ENCODE data around the gene DPYD. TPM values are rescaled to one million over a fixed set of nuclear protein-coding genes. Genes with fewer than 3 reads are reported as not detected.

DPYD gene
- total and polyA plus RNA-seq, 7 experiments from 2014 or later, result 52.6 to 87.2 (median 57.4) TPM

DNA sequence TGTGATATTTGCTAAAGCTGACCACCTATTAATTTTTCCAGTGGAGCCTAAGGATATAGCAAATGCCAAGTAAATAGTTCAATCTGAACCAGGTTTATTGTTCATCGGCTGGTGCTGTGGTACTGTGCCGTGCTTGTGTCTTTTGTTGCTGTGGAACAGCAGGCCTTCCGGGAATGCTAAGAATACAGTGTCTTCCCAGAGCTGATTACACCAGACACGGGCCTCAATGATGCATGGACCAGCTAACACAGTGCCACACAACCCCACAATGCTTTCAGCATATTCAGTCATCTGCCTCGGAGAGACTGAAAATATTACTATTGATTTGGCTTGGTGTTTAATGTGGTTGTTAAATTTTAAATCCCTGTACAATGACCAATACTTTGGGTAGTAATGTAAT, 783.8 kb downstream of the DPYD start:
- Mint-ChIP-seq H3K4me3 (no peak overlapping the region), H3K27me3 (no peaks in the 10 kb centered on the region), H3K27ac (no peak overlapping the region), H3K4me1 (peaks cover 0 to 21% (median 10%) of the 10 kb centered on the region in 7 donors), H3K9me3 (no peaks in the 10 kb centered on the region), H3K36me3 (peaks cover 2 to 37% (median 16%) of the 10 kb centered on the region in 5 donors)
- Histone ChIP-seq H3K27ac (ENCODE audit: low read depth, low read length) (no peak overlapping the region), H3K36me3 (ENCODE audit: control insufficient read depth in 2 of 3, insufficient read depth in 3 of 3, low read length in 3 of 3) (no peaks in the 10 kb centered on the region), H3K4me1 (ENCODE audit: control insufficient read depth in 2 of 2, insufficient read depth in 2 of 2, low read length in 2 of 2) (no peaks in the 10 kb centered on the region), H3K27me3 (ENCODE audit: control insufficient read depth in 2 of 2, insufficient read depth in 2 of 2, low read length in 2 of 2) (no peaks in the 10 kb centered on the region), H3K4me3 (ENCODE audit: low read length) (no peak overlapping the region), H3K9me3 (ENCODE audit: control insufficient read depth in 2 of 3, low read length in 3 of 3) (no peaks in the 10 kb centered on the region)
- ChIA-PET CTCF (interaction anchor here (0.8 kb wide), 1 partner anchor 912 kb away, joined by 4 read pairs; no protein-coding TSS in a partner anchor), POLR2A (no interaction called here)
- DNase-seq (no peak), ATAC-seq (no peak)
- intact Hi-C loops (cut with micrococcal nuclease), result no loop called here

DNA sequence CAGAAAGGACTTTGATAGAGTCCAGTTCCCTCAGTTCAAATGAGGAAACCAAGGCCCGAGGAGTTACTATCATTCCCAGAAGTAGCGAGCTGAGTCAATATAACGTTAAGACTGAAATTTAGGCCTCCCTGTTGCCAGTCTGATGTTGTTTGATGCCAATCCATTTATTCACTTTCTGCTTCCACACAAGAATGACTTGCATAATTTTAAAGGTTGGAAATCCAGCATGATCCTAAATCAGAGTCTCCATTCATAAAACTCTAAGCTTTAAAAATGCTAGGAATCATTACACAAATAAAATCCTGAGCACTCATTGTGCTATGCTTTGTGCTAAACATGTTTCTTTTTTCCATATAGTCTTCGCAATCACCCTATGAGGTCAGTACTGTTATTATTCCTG, 784.9 kb downstream of the DPYD start:
- Mint-ChIP-seq H3K27me3 (no peaks in the 10 kb centered on the region), H3K9me3 (no peaks in the 10 kb centered on the region), H3K36me3 (peaks cover 2 to 41% (median 24%) of the 10 kb centered on the region in 5 donors), H3K4me1 (peaks cover 0 to 21% (median 10%) of the 10 kb centered on the region in 7 donors), H3K4me3 (no peak overlapping the region), H3K27ac (no peak overlapping the region)
- Histone ChIP-seq H3K4me1 (ENCODE audit: control insufficient read depth in 2 of 2, insufficient read depth in 2 of 2, low read length in 2 of 2) (no peaks in the 10 kb centered on the region), H3K27ac (ENCODE audit: low read depth, low read length) (no peak overlapping the region), H3K27me3 (ENCODE audit: control insufficient read depth in 2 of 2, insufficient read depth in 2 of 2, low read length in 2 of 2) (no peaks in the 10 kb centered on the region), H3K36me3 (ENCODE audit: control insufficient read depth in 2 of 3, insufficient read depth in 3 of 3, low read length in 3 of 3) (no peaks in the 10 kb centered on the region), H3K9me3 (ENCODE audit: control insufficient read depth in 2 of 3, low read length in 3 of 3) (no peaks in the 10 kb centered on the region), H3K4me3 (ENCODE audit: low read length) (no peak overlapping the region)
- CTCF ChIA-PET, result interaction anchor here (0.8 kb wide), 1 partner anchor 9 kb away, joined by 3 read pairs; no protein-coding TSS in a partner anchor
- DNase-seq (no peak), ATAC-seq (no peak)
- intact Hi-C loops (cut with micrococcal nuclease), result no loop called here
- POLR2A ChIA-PET, result no interaction called here

DNA sequence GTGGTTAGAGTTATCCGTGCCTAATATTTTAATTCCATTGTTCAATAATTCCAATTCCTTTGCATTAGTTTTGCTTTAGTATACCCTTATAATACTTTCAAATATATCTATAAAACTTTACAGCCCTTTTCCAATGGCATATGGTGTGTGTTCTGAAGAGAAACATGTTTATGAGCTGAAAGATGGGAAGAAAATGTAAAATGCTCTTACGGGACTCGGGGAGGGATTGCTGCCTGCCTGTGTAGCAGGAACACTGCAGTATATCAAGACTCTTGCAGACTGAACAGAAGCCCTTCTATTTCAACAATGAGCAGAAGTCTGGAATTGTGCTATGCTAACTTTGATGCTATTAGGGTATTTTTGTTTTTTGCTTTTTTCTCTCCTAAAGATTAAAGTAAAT, 792.4 kb downstream of the DPYD start:
- CTCF ChIA-PET, result no interaction called here
- H3K9me3 Mint-ChIP-seq, result peaks cover 0 to 4% (median 0%) of the 10 kb centered on the region in 11 donors
- peaks cover 0 to 2% (median 0%) of the 10 kb centered on the region in 7 donors for H3K4me1 Mint-ChIP-seq

DNA sequence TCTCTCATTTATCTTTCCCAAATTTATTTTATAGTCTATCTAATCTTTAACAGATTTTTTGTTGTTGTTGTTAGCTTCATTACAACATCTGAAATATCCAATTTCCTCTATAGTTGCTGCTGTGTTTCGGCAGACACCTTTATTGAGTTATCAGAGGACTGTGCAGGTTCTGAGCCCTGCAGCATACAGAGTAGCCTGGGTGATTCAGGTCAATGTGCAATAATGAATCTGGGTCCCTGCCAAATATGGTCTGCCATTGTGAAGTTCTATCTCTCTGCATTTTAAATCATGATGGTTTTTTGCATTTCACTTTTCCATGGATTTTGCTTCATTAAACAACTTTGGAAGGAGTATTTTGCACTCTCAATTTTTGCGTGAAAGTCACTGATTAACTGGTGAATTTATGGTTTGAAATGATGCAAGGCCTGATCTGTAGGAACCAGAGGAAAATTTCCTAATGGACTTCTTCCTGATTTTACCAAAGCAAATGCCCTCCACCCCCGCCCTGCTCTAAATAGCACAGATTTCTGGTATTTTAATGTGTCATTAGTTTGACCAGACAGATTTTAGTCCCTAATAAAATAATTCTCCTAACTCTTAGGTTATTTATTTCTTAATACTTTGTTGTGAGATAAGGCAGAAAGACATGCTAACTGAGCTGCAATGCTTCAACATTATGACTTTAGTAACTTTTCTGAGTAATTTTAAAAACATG, 797.0 kb downstream of the DPYD start:
- H3K4me3 ChIP-seq (ENCODE audit: low read length), result no peak overlapping the region
- no peak overlapping the region for H3K4me3 Mint-ChIP-seq
- no peaks in the 10 kb centered on the region for H3K27me3 Mint-ChIP-seq
- intact Hi-C loops (cut with micrococcal nuclease), result no loop called here
- H3K27ac Mint-ChIP-seq, result no peak overlapping the region
- no peaks in the 10 kb centered on the region for H3K36me3 ChIP-seq (ENCODE audit: control insufficient read depth in 2 of 3, insufficient read depth in 3 of 3, low read length in 3 of 3)
- CTCF ChIA-PET, result no interaction called here
- POLR2A ChIA-PET, result no interaction called here
- no peaks in the 10 kb centered on the region for H3K27me3 ChIP-seq (ENCODE audit: control insufficient read depth in 2 of 2, insufficient read depth in 2 of 2, low read length in 2 of 2)
- DNase-seq, result no peak
- no peaks in the 10 kb centered on the region for H3K4me1 ChIP-seq (ENCODE audit: control insufficient read depth in 2 of 2, insufficient read depth in 2 of 2, low read length in 2 of 2)
- H3K9me3 Mint-ChIP-seq, result no peaks in the 10 kb centered on the region
- H3K27ac ChIP-seq (ENCODE audit: low read depth, low read length), result no peak overlapping the region
- no peaks in the 10 kb centered on the region for H3K4me1 Mint-ChIP-seq
- no peaks in the 10 kb centered on the region for H3K9me3 ChIP-seq (ENCODE audit: control insufficient read depth in 2 of 3, low read length in 3 of 3)
- ATAC-seq, result no peak
- H3K36me3 Mint-ChIP-seq, result peaks cover 0 to 40% (median 25%) of the 10 kb centered on the region in 5 donors

More for the DNA sequence above, 792.4 kb downstream of the DPYD start:
- Histone ChIP-seq H3K9me3 (ENCODE audit: control insufficient read depth in 2 of 3, low read length in 3 of 3) (no peaks in the 10 kb centered on the region), H3K4me1 (ENCODE audit: control insufficient read depth in 2 of 2, insufficient read depth in 2 of 2, low read length in 2 of 2) (no peaks in the 10 kb centered on the region), H3K27ac (ENCODE audit: low read depth, low read length) (no peak overlapping the region), H3K36me3 (ENCODE audit: control insufficient read depth in 2 of 3, insufficient read depth in 3 of 3, low read length in 3 of 3) (no peaks in the 10 kb centered on the region), H3K27me3 (ENCODE audit: control insufficient read depth in 2 of 2, insufficient read depth in 2 of 2, low read length in 2 of 2) (no peaks in the 10 kb centered on the region), H3K4me3 (ENCODE audit: low read length) (no peak overlapping the region)
- ATAC-seq, result no peak
- POLR2A ChIA-PET, result no interaction called here
- Mint-ChIP-seq H3K36me3 (peaks cover 0 to 35% (median 16%) of the 10 kb centered on the region in 5 donors), H3K4me3 (no peak overlapping the region), H3K27me3 (no peaks in the 10 kb centered on the region), H3K27ac (no peak overlapping the region)
- intact Hi-C loops (cut with micrococcal nuclease), result no loop called here
- DNase-seq, result no peak

DNA sequence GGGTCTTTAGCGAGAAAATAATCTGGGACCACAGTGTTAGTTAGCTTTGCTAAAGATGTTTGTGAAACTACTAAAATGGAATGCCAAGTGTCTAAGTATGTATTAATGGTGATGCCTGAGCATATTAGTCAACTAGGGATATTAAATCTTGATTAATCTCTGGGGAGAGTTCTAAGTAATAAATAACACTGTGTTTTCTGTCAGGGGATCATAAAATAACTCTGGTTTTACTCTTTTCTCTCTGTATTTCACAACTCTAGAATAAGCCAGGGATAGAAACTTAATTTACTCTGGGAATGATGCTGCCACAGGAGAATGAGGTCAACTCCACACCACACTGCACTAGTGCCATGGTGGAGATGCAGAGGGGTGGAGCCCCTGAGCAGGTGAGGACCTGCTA, 800.0 kb downstream of the DPYD start:
- DNase-seq (no peak), ATAC-seq (no peak)
- Histone ChIP-seq H3K27ac (ENCODE audit: low read depth, low read length) (no peak overlapping the region), H3K27me3 (ENCODE audit: control insufficient read depth in 2 of 2, insufficient read depth in 2 of 2, low read length in 2 of 2) (no peaks in the 10 kb centered on the region), H3K36me3 (ENCODE audit: control insufficient read depth in 2 of 3, insufficient read depth in 3 of 3, low read length in 3 of 3) (no peaks in the 10 kb centered on the region), H3K4me1 (ENCODE audit: control insufficient read depth in 2 of 2, insufficient read depth in 2 of 2, low read length in 2 of 2) (no peaks in the 10 kb centered on the region), H3K9me3 (ENCODE audit: control insufficient read depth in 2 of 3, low read length in 3 of 3) (no peaks in the 10 kb centered on the region), H3K4me3 (ENCODE audit: low read length) (no peak overlapping the region)
- ChIA-PET CTCF (no interaction called here), POLR2A (no interaction called here)
- intact Hi-C loops (cut with micrococcal nuclease), result no loop called here
- H3K36me3 Mint-ChIP-seq, result peaks cover 0 to 45% (median 26%) of the 10 kb centered on the region in 5 donors
- no peak overlapping the region for H3K4me3 Mint-ChIP-seq
- no peaks in the 10 kb centered on the region for H3K4me1 Mint-ChIP-seq
- H3K27me3 Mint-ChIP-seq, result no peaks in the 10 kb centered on the region
- no peaks in the 10 kb centered on the region for H3K9me3 Mint-ChIP-seq
- no peak overlapping the region for H3K27ac Mint-ChIP-seq

DNA sequence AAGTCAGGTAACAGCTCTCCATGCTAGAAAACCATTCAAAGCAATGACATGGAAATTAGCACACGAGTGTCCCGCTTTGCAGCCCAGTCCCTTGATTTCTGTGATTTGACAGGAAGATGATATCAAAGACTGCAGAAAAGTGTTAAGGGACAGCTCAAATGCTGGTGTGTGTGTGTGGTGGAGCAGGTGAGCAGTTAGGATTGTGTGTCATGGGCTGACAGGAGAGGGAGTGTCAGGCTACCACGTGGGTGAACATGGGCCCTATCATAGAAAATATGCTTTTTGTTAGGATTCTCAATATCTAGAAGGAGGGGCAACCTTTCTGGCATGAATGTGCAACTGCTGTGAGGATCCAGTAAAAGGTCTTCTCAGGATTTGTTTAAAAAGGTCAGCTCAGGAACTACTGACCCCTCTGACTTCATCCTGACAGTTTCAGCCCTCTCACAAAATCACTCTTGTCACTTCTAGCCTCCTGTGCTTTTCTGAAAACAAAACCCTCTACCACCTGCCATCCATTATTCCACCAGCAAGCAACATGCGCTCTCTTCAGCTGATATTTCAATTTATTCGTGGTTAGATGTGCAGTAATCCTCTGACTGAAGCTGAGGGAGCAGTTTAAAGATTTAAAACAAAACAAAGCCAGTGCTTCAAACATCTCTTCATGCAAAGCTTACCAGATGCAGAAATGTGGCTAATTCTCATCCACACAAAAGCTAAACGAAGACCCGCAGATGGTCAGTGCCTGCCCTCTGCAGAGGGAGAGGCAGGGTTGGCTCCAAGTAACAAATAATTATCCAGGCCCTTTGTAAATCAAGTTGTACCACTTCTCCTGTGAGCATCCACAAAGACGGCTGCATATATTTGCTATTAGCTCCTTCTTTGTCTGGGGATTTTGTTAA, 801.3 kb downstream of the DPYD start:
- H3K27ac ChIP-seq (ENCODE audit: low read depth, low read length), result no peak overlapping the region
- H3K4me1 ChIP-seq (ENCODE audit: control insufficient read depth in 2 of 2, insufficient read depth in 2 of 2, low read length in 2 of 2), result no peaks in the 10 kb centered on the region
- CTCF ChIA-PET, result no interaction called here
- H3K27me3 Mint-ChIP-seq, result no peaks in the 10 kb centered on the region
- H3K4me3 ChIP-seq (ENCODE audit: low read length), result no peak overlapping the region
- peaks cover 0 to 57% (median 32%) of the 10 kb centered on the region in 5 donors for H3K36me3 Mint-ChIP-seq
- ATAC-seq (no peak), DNase-seq (no peak)
- POLR2A ChIA-PET, result no interaction called here
- H3K27ac Mint-ChIP-seq, result no peak overlapping the region
- H3K36me3 ChIP-seq (ENCODE audit: control insufficient read depth in 2 of 3, insufficient read depth in 3 of 3, low read length in 3 of 3), result no peaks in the 10 kb centered on the region
- no peaks in the 10 kb centered on the region for H3K9me3 ChIP-seq (ENCODE audit: control insufficient read depth in 2 of 3, low read length in 3 of 3)
- no peaks in the 10 kb centered on the region for H3K4me1 Mint-ChIP-seq
- no peak overlapping the region for H3K4me3 Mint-ChIP-seq
- intact Hi-C loops (cut with micrococcal nuclease), result no loop called here
- H3K27me3 ChIP-seq (ENCODE audit: control insufficient read depth in 2 of 2, insufficient read depth in 2 of 2, low read length in 2 of 2), result no peaks in the 10 kb centered on the region
- H3K9me3 Mint-ChIP-seq, result no peaks in the 10 kb centered on the region
